Astrocyte (in vitro differentiated cells and primary cell): ENCODE data around the gene SLC24A4. TPM values are rescaled to one million over a fixed set of nuclear protein-coding genes. Genes with fewer than 3 reads are reported as not detected.

Experiments
- DNase-seq: peaks from one replicate; pipeline ENCODE4 v3.0.0-alpha.2; 2010; ENCODE audit warnings: low read depth
- FAIRE-seq: peaks from 2 replicates; lab custom pipeline; 2011; peaks lifted over from hg19 to GRCh38; lab: Jason Lieb, UNC
- H2AFZ ChIP-seq: 2 replicates; pipeline ENCODE4 v1.6.0; 2012; ENCODE audit warnings: low read depth, low read length, inconsistent platforms
- H3K27ac ChIP-seq: 2 replicates; pipeline ENCODE4 v1.5.1; 2011; ENCODE audit warnings: low read depth, low read length, inconsistent platforms
- H3K27me3 ChIP-seq: 2 replicates; pipeline ENCODE4 v1.6.0; 2011; ENCODE audit warnings: low read length, inconsistent platforms; ENCODE audit not compliant: insufficient read depth
- H3K36me3 ChIP-seq: 2 replicates; pipeline ENCODE4 v1.5.1; 2011; ENCODE audit warnings: low read length, inconsistent platforms; ENCODE audit not compliant: insufficient read depth
- H3K4me1 ChIP-seq: 2 replicates; pipeline ENCODE4 v1.5.1; 2011; ENCODE audit warnings: low read length, inconsistent platforms; ENCODE audit not compliant: insufficient read depth
- H3K4me2 ChIP-seq: 2 replicates; pipeline ENCODE4 v1.6.0; 2012; ENCODE audit warnings: low read length, inconsistent platforms
- H3K4me3 ChIP-seq: 2 replicates; pipeline ENCODE4 v1.5.1; 2011; ENCODE audit warnings: low read depth, mild to moderate bottlenecking, low read length, inconsistent platforms; ENCODE audit not compliant: insufficient read depth
- H3K79me2 ChIP-seq: 2 replicates; pipeline ENCODE4 v1.6.0; 2012; ENCODE audit warnings: mild to moderate bottlenecking, low read length, inconsistent platforms; ENCODE audit not compliant: insufficient read depth
- H3K9ac ChIP-seq: 2 replicates; pipeline ENCODE4 v1.6.0; 2012; ENCODE audit warnings: mild to moderate bottlenecking, low read length, inconsistent platforms
- H3K9me3 ChIP-seq: 2 replicates; pipeline ENCODE4 v1.5.1; 2012; ENCODE audit warnings: low read depth, mild to moderate bottlenecking, low read length, inconsistent platforms; ENCODE audit not compliant: insufficient read depth
- H4K20me1 ChIP-seq: 2 replicates; pipeline ENCODE4 v1.6.0; 2012; ENCODE audit warnings: low read length, inconsistent platforms; ENCODE audit not compliant: insufficient read depth
- H3K27ac Mint-ChIP-seq: one replicate; pipeline ENCODE4 v1.8.0; 2021; ENCODE audit warnings: mild to moderate bottlenecking, mixed read lengths; ENCODE audit not compliant: unreplicated experiment
- H3K27me3 Mint-ChIP-seq: one replicate; pipeline ENCODE4 v1.8.0; 2021; ENCODE audit warnings: low read depth, mixed read lengths; ENCODE audit not compliant: unreplicated experiment
- H3K36me3 Mint-ChIP-seq: one replicate; pipeline ENCODE4 v1.8.0; 2021; ENCODE audit warnings: low read depth, mixed read lengths; ENCODE audit not compliant: unreplicated experiment
- H3K4me1 Mint-ChIP-seq: one replicate; pipeline ENCODE4 v1.8.0; 2021; ENCODE audit warnings: low read depth, mixed read lengths; ENCODE audit not compliant: unreplicated experiment
- H3K4me3 Mint-ChIP-seq: one replicate; pipeline ENCODE4 v1.8.0; 2021; ENCODE audit warnings: mild to moderate bottlenecking, moderate library complexity, mixed read lengths; ENCODE audit not compliant: unreplicated experiment
- H3K9me3 Mint-ChIP-seq: one replicate; pipeline ENCODE4 v1.8.0; 2021; ENCODE audit warnings: mild to moderate bottlenecking, mixed read lengths; ENCODE audit not compliant: unreplicated experiment
- EZH2 ChIP-seq: IDR thresholded peaks from 2 replicates; pipeline ENCODE4 v1.6.1; 2012; ENCODE audit warnings: mild to moderate bottlenecking, low read length, inconsistent platforms; ENCODE audit not compliant: insufficient read depth
- total RNA-seq: library from RNA; stranded (reverse); gene quantifications from 2 replicates; pipeline ENCODE4 v1.2.1, GENCODE V29; 2021
- TF ChIP-seq, protein P1 (sequence below): IDR thresholded peaks from 2 replicates; pipeline ENCODE4 v1.5.1; 2011; ENCODE audit warnings: low read depth, mild to moderate bottlenecking, inconsistent platforms, low read length, moderate library complexity; ENCODE audit not compliant: insufficient read depth

Gene SLC24A4
- total RNA-seq, 1 donor from 2014 or later = not detected

DNA sequence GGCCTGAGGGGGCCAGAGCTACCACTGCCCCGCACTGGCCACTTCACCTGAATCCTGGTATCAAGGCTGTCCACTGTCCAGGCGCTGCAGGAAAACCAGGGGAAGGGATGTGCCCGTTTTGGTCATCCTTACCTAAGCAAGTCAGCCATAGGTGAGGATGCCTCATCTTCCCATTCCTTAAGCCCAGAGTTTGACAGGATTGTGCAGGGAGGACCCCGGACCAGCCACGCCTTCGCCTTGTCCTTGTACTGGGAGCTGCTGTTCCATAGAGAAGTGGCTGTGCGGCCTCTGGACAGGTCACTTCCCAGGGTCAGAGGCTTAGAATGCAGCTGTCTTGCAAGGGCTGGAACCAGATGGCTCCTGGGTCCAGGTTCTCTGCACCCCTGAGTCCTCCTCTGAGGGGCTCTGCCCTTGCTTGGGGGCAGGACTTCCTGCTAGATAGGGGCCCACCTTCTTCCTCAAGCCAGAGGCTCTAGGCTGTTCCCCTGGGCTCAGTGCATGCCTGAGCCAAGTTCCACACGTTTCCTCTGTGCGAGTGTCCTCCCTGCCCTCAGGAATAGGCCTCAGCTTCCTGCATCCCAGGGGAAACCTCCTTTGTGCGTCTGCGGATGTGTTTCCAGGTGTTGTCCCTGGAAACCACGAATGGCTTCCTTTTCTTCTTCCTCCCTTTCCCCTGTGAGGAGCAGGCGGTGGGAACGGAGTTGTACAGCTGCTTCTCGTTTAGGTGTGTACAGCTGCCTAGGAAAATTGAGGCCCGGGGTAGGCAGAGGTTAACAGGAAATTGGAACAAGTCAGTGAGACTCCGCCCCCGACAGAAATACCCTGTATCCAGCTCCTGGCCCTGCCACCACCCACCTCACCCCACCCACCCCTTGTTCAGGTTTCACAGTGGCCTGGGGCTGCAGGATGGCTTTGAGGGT, 136.3 kb downstream of the SLC24A4 start:
- peaks cover 10% of the 10 kb centered on the region for H3K27me3 Mint-ChIP-seq
- Histone ChIP-seq H3K9ac (no peak overlapping the region), H3K4me2 (no peak overlapping the region), H3K9me3 (no peaks in the 10 kb centered on the region), H3K27me3 (no peaks in the 10 kb centered on the region), H3K36me3 (no peaks in the 10 kb centered on the region), H3K4me3 (no peak overlapping the region), H3K27ac (no peak overlapping the region), H3K79me2 (no peaks in the 10 kb centered on the region), H3K4me1 (peaks cover 11% of the 10 kb centered on the region), H2AFZ (no peak overlapping the region), H4K20me1 (no peaks in the 10 kb centered on the region)
- no peak overlapping the region for H3K27ac Mint-ChIP-seq
- H3K4me3 Mint-ChIP-seq = no peak overlapping the region
- DNase-seq (no peak), FAIRE-seq (no peak)
- no peaks in the 10 kb centered on the region for H3K9me3 Mint-ChIP-seq
- no peak for TF ChIP-seq EZH2
- TF ChIP-seq, protein P1, sequence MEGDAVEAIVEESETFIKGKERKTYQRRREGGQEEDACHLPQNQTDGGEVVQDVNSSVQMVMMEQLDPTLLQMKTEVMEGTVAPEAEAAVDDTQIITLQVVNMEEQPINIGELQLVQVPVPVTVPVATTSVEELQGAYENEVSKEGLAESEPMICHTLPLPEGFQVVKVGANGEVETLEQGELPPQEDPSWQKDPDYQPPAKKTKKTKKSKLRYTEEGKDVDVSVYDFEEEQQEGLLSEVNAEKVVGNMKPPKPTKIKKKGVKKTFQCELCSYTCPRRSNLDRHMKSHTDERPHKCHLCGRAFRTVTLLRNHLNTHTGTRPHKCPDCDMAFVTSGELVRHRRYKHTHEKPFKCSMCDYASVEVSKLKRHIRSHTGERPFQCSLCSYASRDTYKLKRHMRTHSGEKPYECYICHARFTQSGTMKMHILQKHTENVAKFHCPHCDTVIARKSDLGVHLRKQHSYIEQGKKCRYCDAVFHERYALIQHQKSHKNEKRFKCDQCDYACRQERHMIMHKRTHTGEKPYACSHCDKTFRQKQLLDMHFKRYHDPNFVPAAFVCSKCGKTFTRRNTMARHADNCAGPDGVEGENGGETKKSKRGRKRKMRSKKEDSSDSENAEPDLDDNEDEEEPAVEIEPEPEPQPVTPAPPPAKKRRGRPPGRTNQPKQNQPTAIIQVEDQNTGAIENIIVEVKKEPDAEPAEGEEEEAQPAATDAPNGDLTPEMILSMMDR = no peak
- H3K36me3 Mint-ChIP-seq = no peaks in the 10 kb centered on the region
- no peaks in the 10 kb centered on the region for H3K4me1 Mint-ChIP-seq

DNA sequence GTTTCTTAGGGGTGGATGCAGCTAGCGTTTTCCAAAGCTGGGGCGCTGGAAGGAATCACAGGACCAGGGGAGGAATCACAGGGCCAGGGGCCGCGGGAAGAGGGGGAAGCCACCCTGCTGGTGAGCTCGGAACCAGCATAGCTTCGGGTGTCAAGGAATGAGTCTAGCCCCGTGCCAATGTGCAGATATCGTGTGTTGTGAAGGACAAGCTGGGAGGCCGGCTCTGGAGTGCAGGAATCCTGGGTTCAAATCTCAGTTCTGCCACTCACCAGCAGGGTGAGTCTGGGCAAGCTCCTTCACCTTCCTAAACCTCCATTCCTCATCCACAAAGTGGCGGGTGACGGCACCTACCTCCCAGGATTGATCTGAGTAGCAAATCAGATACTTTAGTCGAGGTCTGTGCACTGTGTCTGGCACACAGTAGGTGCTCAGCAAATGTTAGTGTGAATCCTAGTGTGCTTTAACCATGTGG, 137.0 kb downstream of the SLC24A4 start:
- H3K9me3 ChIP-seq = no peaks in the 10 kb centered on the region
- DNase-seq (no peak), FAIRE-seq (no peak)
- H3K27me3 ChIP-seq = no peaks in the 10 kb centered on the region
- H3K36me3 ChIP-seq = no peaks in the 10 kb centered on the region
- no peak overlapping the region for H3K27ac ChIP-seq
- no peaks in the 10 kb centered on the region for H3K79me2 ChIP-seq
- no peaks in the 10 kb centered on the region for H3K4me1 Mint-ChIP-seq
- H3K9me3 Mint-ChIP-seq = no peaks in the 10 kb centered on the region
- TF ChIP-seq EZH2 = no peak
- TF ChIP-seq, protein P1 = no peak
- no peak overlapping the region for H3K4me3 ChIP-seq
- no peak overlapping the region for H3K9ac ChIP-seq
- no peak overlapping the region for H3K27ac Mint-ChIP-seq
- H3K36me3 Mint-ChIP-seq = no peaks in the 10 kb centered on the region
- no peak overlapping the region for H3K4me3 Mint-ChIP-seq
- H2AFZ ChIP-seq = no peak overlapping the region
- H4K20me1 ChIP-seq = no peaks in the 10 kb centered on the region
- H3K4me1 ChIP-seq = peaks cover 11% of the 10 kb centered on the region
- no peak overlapping the region for H3K4me2 ChIP-seq
- peaks cover 9% of the 10 kb centered on the region for H3K27me3 Mint-ChIP-seq

DNA sequence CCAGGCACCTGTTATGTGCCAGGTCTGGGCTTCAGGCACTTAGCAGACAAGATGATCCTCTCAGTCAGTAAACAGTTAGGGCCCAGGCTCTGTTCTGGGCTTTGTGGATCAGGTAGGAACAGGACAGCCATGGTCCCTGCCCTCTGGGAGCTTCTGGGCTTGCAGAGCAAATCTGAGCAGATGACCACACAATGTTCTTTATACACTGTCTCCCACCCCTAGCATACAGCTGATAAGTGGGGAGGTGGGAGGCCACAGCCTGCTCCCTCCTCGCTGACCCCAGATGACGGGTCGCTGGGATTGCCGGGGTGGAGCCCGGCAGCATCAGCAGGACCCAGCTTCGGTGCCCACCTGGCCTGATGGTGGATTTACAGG, 137.6 kb downstream of the SLC24A4 start:
- Histone ChIP-seq H3K27me3 (no peaks in the 10 kb centered on the region), H3K9ac (no peak overlapping the region), H3K36me3 (no peaks in the 10 kb centered on the region), H3K9me3 (no peaks in the 10 kb centered on the region), H3K4me1 (peaks cover 11% of the 10 kb centered on the region), H3K79me2 (no peaks in the 10 kb centered on the region), H3K27ac (no peak overlapping the region), H3K4me3 (no peak overlapping the region), H2AFZ (peak overlapping the region; percentile 57), H4K20me1 (no peaks in the 10 kb centered on the region), H3K4me2 (peak overlapping the region; percentile 53)
- Mint-ChIP-seq H3K36me3 (no peaks in the 10 kb centered on the region), H3K27ac (no peak overlapping the region), H3K9me3 (no peaks in the 10 kb centered on the region), H3K4me3 (no peak overlapping the region), H3K4me1 (no peaks in the 10 kb centered on the region), H3K27me3 (peaks cover 9% of the 10 kb centered on the region)
- FAIRE-seq (no peak), DNase-seq (no peak)
- TF ChIP-seq, protein P1 = no peak
